Coronary artery (tissue), 2 donors: ENCODE data around the gene SLC49A4.

Experiments used
- DNase-seq: peaks from one replicate; pipeline ENCODE4 v3.0.0-alpha.2; 2017; ENCODE audit warnings: low spot score
- H3K27ac ChIP-seq, 2 donors: fragments of 200-600 bp; sonication (generic); one replicate each; pipeline ENCODE4 v1.5.1; 2016 to 2019
- H3K4me3 ChIP-seq: fragments of 200-600 bp; sonication (generic); 2 replicates; pipeline ENCODE4 v1.5.1; 2016; ENCODE audit warnings: mild to moderate bottlenecking, moderate library complexity
- TF ChIP-seq, protein P1 (sequence below): fragments of 200-600 bp; sonication (generic); IDR thresholded peaks from one replicate; pipeline ENCODE4 v1.5.1; 2019; ENCODE audit warnings: antibody characterized with exemption

The SLC49A4 gene

GRCh38 chr3:122816587-122816986 lies 21.7 kb downstream of the SLC49A4 start:
- TF ChIP-seq, protein P1, sequence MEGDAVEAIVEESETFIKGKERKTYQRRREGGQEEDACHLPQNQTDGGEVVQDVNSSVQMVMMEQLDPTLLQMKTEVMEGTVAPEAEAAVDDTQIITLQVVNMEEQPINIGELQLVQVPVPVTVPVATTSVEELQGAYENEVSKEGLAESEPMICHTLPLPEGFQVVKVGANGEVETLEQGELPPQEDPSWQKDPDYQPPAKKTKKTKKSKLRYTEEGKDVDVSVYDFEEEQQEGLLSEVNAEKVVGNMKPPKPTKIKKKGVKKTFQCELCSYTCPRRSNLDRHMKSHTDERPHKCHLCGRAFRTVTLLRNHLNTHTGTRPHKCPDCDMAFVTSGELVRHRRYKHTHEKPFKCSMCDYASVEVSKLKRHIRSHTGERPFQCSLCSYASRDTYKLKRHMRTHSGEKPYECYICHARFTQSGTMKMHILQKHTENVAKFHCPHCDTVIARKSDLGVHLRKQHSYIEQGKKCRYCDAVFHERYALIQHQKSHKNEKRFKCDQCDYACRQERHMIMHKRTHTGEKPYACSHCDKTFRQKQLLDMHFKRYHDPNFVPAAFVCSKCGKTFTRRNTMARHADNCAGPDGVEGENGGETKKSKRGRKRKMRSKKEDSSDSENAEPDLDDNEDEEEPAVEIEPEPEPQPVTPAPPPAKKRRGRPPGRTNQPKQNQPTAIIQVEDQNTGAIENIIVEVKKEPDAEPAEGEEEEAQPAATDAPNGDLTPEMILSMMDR: no peak
- DNase-seq: no peak
- Histone ChIP-seq H3K4me3 (no peak overlapping the region), H3K27ac (no peak overlapping the region)

DNA sequence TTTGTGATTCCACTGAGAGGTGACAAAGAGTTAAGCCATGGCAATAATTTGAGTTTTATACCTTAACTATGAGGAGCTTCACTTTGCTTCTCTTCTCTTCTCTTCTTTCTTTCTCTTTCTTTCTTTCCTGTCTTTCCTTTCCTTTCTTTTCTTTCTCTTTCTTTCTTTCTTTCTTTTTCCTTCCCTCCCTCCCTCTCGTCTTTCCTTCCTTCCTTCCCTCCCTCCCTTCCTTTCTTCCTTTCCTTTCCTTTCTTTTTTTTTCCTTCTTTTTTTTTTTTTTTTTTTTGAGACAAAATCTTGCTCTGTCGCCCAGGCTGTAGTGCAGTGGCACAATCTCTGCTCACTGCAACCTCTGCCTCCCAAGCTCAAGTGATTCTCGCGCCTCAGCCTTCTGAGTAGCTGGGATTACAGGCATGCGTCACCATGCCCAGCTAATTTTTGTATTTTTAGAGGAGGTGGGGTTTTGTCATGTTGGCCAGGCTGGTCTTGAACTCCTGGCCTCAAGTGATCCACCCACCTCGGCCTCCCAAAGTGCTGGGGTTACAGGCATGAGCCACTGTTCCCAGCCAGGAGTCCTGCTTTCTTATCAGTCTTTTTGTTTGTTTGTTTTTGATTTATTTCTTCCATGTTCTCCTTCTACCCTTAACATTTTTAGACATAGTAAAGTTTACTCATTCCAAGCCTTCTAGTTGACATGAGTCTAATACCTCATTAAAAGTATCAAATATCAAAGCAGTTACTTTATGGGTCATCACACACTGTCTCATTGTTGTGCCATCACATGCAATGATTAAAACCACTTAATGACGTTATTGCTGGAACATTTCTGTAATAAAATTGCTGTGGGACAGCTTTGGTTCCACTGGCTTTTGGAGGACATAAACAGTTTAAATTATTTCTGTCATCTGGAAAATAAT lies 29.9 kb downstream of the SLC49A4 start:
- no peak for DNase-seq
- TF ChIP-seq, protein P1: no peak
- Histone ChIP-seq H3K27ac (peak overlapping the region in 1 of 2 donors; percentile 28), H3K4me3 (no peak overlapping the region)

- H3K4me3 ChIP-seq: no peak overlapping the region
- no peak for DNase-seq
- H3K27ac ChIP-seq: no peak overlapping the region
- TF ChIP-seq, protein P1: no peak
Observed at GRCh38 chr3:122825460-122825859, 30.6 kb downstream of the SLC49A4 start.

- TF ChIP-seq, protein P1: no peak
- DNase-seq: no peak
- H3K4me3 ChIP-seq: no peak overlapping the region
- no peak overlapping the region for H3K27ac ChIP-seq
Observed at GRCh38 chr3:122826278-122826677, 31.4 kb downstream of the SLC49A4 start.

DNA sequence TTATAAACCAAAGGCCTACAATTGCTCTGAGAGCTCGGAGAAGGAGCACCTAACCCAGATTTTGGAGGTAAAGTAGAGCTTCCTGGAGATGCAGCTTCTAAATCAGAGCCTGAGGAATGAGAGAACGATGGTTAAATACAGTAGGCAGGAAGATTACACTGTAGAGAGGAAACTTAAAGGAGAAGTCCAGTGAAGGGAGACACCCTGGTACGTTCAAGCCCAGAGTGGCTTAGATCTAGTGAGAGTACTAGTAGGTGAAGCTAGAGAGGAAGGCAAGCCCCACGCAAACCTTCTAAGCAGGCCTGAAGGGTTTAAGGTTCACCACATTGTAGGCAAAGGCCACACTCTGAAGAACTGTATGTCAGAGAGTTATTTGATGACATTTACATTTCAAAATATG lies 33.4 kb downstream of the SLC49A4 start:
- no peak overlapping the region for H3K4me3 ChIP-seq
- TF ChIP-seq, protein P1: no peak
- DNase-seq: no peak
- no peak overlapping the region for H3K27ac ChIP-seq

GRCh38 chr3:122835590-122835989 lies 40.7 kb downstream of the SLC49A4 start:
- no peak overlapping the region for H3K4me3 ChIP-seq
- no peak overlapping the region for H3K27ac ChIP-seq
- DNase-seq: no peak
- TF ChIP-seq, protein P1: no peak

GRCh38 chr3:122843604-122844003 lies 48.7 kb downstream of the SLC49A4 start:
- H3K27ac ChIP-seq: no peak overlapping the region
- no peak for DNase-seq
- TF ChIP-seq, protein P1: no peak
- no peak overlapping the region for H3K4me3 ChIP-seq
